ENCODE results near the gene SFSWAP. TPM values are rescaled to one million over a fixed set of nuclear protein-coding genes. Genes with fewer than 3 reads are reported as not detected.

Gene SFSWAP
- total RNA-seq, 1 experiment from 2014 or later: 27.4 TPM

Other genes starting within 250 kb of the SFSWAP start
- gene MMP17, start 117.3 kb downstream of the SFSWAP start, total RNA-seq (2014; rRNA removed): 33.1 and 41.7 TPM in 2 replicates
- gene ULK1, start 183.5 kb downstream of the SFSWAP start, total RNA-seq (2014; rRNA removed): 6.6 and 6.8 TPM in 2 replicates
- gene PUS1, start 218.2 kb downstream of the SFSWAP start, total RNA-seq (2014; rRNA removed): 13.3 and 17.7 TPM in 2 replicates
- gene EP400, start 238.9 kb downstream of the SFSWAP start, total RNA-seq (2014; rRNA removed): 8.7 and 10.4 TPM in 2 replicates

Measured in LHCN-M2 (cell line).